ENCODE data around the gene IL24. TPM values are rescaled to one million over a fixed set of nuclear protein-coding genes. Genes with fewer than 3 reads are reported as not detected.

The IL24 gene
- total RNA-seq, 1 donor from 2014 or later, result not detected

DNA sequence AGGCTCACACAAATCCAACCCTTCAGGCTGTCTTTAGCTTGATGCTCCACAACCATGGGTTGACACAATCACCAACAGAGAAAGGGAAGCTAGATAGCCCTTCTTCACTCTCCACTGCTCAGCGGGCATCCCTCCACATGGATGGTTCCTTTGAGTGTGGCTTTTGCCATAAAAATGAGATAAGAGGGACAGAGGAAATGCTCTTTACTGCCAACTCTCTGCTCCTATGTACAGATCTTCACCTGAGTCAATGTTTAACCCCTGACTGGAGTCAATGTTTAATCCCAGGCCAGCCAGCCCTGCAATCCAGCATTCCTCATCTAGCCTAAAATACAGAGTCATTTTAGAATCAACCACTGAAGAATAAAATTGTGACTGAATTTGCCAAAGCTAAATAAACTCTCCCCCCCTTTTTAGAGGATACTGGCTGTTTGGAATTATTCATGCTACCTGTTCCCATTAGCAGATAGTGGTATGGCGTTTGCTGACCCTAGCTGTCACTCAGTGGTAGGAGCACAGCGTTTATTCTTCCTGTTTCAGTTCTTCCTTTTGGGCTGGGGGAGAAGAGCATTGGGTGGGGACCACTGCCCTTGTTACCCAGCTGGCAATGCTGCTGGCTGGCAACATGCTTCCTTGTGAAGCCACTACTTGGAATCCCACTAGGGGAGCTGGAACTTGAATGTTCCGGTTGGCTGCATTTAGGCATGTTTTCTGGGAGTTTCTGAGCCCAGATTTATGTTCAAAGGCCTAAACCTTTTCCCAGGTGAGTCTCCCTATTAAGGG, 54.3 kb downstream of the IL24 start:
- Histone ChIP-seq H3K79me2 (ENCODE audit: low read depth) (no peaks in the 10 kb centered on the region), H3F3A (ENCODE audit: low read depth) (no peaks in the 10 kb centered on the region), H3K36me3 (no peaks in the 10 kb centered on the region), H4K20me1 (ENCODE audit: low read depth) (no peaks in the 10 kb centered on the region), H3K4me2 (no peak overlapping the region), H3K4me1 (peaks cover 9% of the 10 kb centered on the region), H3K27ac (no peak overlapping the region), H3K4me3 (no peak overlapping the region), H3K27me3 (no peaks in the 10 kb centered on the region), H3K9ac (no peak overlapping the region), H3K9me3 (ENCODE audit: low read depth) (no peaks in the 10 kb centered on the region), H2AFZ (replicated peaks) (no peak overlapping the region)
- no peak for DNase-seq (ENCODE audit: low spot score)
- Mint-ChIP-seq H3K4me1 (peaks cover 12% of the 10 kb centered on the region), H3K27me3 (ENCODE audit: insufficient read depth, low read depth) (peaks cover 10% of the 10 kb centered on the region), H3K9me3 (no peaks in the 10 kb centered on the region), H3K36me3 (no peaks in the 10 kb centered on the region), H3K4me3 (no peak overlapping the region), H3K27ac (no peak overlapping the region)
- TF ChIP-seq EZH2phosphoT487 (IDR thresholded peaks at IDR 0.05) (no peak), EZH2 (IDR thresholded peaks at IDR 0.05) (no peak)
- TF ChIP-seq, protein P1, sequence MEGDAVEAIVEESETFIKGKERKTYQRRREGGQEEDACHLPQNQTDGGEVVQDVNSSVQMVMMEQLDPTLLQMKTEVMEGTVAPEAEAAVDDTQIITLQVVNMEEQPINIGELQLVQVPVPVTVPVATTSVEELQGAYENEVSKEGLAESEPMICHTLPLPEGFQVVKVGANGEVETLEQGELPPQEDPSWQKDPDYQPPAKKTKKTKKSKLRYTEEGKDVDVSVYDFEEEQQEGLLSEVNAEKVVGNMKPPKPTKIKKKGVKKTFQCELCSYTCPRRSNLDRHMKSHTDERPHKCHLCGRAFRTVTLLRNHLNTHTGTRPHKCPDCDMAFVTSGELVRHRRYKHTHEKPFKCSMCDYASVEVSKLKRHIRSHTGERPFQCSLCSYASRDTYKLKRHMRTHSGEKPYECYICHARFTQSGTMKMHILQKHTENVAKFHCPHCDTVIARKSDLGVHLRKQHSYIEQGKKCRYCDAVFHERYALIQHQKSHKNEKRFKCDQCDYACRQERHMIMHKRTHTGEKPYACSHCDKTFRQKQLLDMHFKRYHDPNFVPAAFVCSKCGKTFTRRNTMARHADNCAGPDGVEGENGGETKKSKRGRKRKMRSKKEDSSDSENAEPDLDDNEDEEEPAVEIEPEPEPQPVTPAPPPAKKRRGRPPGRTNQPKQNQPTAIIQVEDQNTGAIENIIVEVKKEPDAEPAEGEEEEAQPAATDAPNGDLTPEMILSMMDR (IDR thresholded peaks at IDR 0.05), result no peak

DNA sequence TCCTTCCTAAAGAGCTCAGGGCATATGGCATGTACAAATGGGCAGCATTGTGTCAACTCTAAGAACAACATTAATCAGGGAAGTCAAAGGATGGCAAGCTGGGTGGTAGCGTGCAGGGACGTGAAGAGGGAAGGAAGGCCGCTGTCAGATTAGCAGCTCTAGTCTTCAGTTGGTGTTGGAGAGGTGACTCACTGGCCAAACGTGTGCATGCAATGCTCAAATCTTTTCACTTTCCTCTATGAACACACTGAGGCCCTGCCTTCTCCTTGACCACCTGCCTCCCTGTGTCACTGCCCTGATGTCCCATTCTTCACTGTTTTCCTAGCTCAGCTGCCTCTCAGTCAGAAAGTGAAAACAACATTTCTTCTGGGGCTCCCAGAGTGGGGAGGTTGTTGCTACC, 54.9 kb downstream of the IL24 start:
- no peaks in the 10 kb centered on the region for H3K27me3 ChIP-seq
- no peak overlapping the region for H3K4me2 ChIP-seq
- Mint-ChIP-seq H3K27me3 (ENCODE audit: insufficient read depth, low read depth) (peaks cover 10% of the 10 kb centered on the region), H3K36me3 (no peaks in the 10 kb centered on the region), H3K9me3 (no peaks in the 10 kb centered on the region), H3K4me1 (peaks cover 12% of the 10 kb centered on the region), H3K27ac (no peak overlapping the region), H3K4me3 (no peak overlapping the region)
- no peak overlapping the region for H3K9ac ChIP-seq
- H2AFZ ChIP-seq (replicated peaks), result no peak overlapping the region
- TF ChIP-seq, protein P1 (IDR thresholded peaks at IDR 0.05), result no peak
- TF ChIP-seq EZH2phosphoT487 (IDR thresholded peaks at IDR 0.05), result no peak
- TF ChIP-seq EZH2 (IDR thresholded peaks at IDR 0.05), result no peak
- no peaks in the 10 kb centered on the region for H4K20me1 ChIP-seq (ENCODE audit: low read depth)
- H3K4me1 ChIP-seq, result peaks cover 9% of the 10 kb centered on the region
- no peaks in the 10 kb centered on the region for H3K36me3 ChIP-seq
- DNase-seq (ENCODE audit: low spot score), result no peak
- H3K79me2 ChIP-seq (ENCODE audit: low read depth), result no peaks in the 10 kb centered on the region
- H3F3A ChIP-seq (ENCODE audit: low read depth), result no peaks in the 10 kb centered on the region
- H3K4me3 ChIP-seq, result no peak overlapping the region
- no peaks in the 10 kb centered on the region for H3K9me3 ChIP-seq (ENCODE audit: low read depth)
- no peak overlapping the region for H3K27ac ChIP-seq

DNA sequence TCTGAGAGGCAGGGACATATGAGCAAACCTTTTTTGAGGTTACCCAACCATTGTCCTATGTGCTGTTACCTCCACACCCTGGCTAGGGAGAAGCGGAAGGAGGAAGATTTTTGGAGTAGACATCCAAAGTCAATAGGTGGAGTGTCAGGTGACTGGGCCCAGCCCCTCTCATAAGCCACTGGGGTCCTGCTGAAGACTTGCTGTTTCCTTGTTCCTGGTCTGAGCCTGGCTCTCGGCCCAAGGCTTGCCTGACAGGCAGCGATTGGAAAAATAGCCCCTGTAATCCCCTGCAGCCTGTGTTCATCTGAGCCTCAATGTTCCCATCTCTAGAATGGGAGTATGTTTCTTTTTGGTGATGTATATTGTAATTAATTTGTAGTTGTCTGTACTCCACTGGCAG, 55.9 kb downstream of the IL24 start:
- no peak overlapping the region for H3K9ac ChIP-seq
- Mint-ChIP-seq H3K27me3 (ENCODE audit: insufficient read depth, low read depth) (peaks cover 13% of the 10 kb centered on the region), H3K4me1 (peaks cover 12% of the 10 kb centered on the region), H3K9me3 (no peaks in the 10 kb centered on the region), H3K27ac (no peak overlapping the region), H3K36me3 (no peaks in the 10 kb centered on the region), H3K4me3 (no peak overlapping the region)
- TF ChIP-seq EZH2phosphoT487 (IDR thresholded peaks at IDR 0.05), result no peak
- TF ChIP-seq EZH2 (IDR thresholded peaks at IDR 0.05), result no peak
- TF ChIP-seq, protein P1 (IDR thresholded peaks at IDR 0.05), result no peak
- no peak overlapping the region for H3K4me3 ChIP-seq
- no peak for DNase-seq (ENCODE audit: low spot score)
- no peaks in the 10 kb centered on the region for H3K36me3 ChIP-seq
- H3K9me3 ChIP-seq (ENCODE audit: low read depth), result no peaks in the 10 kb centered on the region
- H3K79me2 ChIP-seq (ENCODE audit: low read depth), result no peaks in the 10 kb centered on the region
- no peaks in the 10 kb centered on the region for H3K27me3 ChIP-seq
- H4K20me1 ChIP-seq (ENCODE audit: low read depth), result no peaks in the 10 kb centered on the region
- H2AFZ ChIP-seq (replicated peaks), result no peak overlapping the region
- no peaks in the 10 kb centered on the region for H3F3A ChIP-seq (ENCODE audit: low read depth)
- H3K27ac ChIP-seq, result no peak overlapping the region
- peaks cover 9% of the 10 kb centered on the region for H3K4me1 ChIP-seq
- no peak overlapping the region for H3K4me2 ChIP-seq
